Stimulated activated CD8-positive, alpha-beta memory T cell treated with anti-CD3 and anti-CD28 coated beads, Interleukin-2, amount 100 ng/mL, for 48 hours (primary cell): ENCODE measurements around the gene OPRL1.

Experiments used
- DNase-seq, 2 donors: peaks; one replicate each; pipeline ENCODE4 v3.0.0-alpha.2; 2020; ENCODE audit warnings: low read depth in 2 of 2

OPRL1 gene

DNA sequence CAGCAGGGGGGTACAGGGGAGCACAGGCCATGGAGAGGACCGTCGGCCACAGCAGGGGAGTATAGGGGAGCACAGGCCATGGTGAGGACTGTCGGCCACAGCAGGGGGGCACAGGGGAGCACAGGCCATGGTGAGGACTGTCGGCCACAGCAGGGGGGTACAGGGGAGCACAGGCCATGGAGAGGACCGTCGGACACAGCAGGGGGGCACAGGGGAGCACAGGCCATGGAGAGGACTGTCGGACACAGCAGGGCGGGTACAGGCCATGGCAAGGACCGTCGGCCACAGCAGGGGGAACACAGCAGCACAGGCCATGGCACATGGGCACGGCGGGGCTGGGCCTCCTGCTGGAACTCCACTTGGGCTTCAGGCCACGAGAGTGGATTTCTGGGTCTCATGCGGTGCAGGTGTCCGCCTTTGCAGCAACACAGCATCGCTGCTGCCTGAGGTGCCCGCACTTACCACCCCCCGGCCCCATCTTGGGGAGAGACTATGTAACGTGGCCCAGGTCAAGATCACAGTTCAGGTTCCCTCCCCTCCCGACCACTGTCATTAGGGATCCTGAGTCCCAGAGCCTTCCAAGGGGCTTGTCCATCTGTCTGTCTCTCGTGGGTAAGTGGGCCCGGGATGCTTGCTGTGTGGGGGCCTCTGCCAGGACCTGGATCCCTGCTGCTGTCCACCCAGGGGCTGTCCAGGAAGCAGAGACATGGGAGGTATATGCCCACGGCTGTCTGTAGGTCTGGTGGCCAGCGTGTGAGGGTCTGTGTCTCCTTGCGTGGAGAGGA, 25.0 kb downstream of the OPRL1 start:
- DNase-seq = no peak

GRCh38 chr20:64105846-64106434, 26.1 kb downstream of the OPRL1 start:
- no peak for DNase-seq

- no peak for DNase-seq
Measured at GRCh38 chr20:64106435-64106961, 26.6 kb downstream of the OPRL1 start.

- DNase-seq = no peak
Measured at GRCh38 chr20:64106981-64107735, 27.3 kb downstream of the OPRL1 start, which contains the start of gene NPBWR2. Gene NPBWR2 (minus strand): TSS chr20:64107565. CDS start chr20:64106831, 734 bp downstream.

GRCh38 chr20:64107736-64108457, 28.0 kb downstream of the OPRL1 start:
- DNase-seq = no peak

DNA sequence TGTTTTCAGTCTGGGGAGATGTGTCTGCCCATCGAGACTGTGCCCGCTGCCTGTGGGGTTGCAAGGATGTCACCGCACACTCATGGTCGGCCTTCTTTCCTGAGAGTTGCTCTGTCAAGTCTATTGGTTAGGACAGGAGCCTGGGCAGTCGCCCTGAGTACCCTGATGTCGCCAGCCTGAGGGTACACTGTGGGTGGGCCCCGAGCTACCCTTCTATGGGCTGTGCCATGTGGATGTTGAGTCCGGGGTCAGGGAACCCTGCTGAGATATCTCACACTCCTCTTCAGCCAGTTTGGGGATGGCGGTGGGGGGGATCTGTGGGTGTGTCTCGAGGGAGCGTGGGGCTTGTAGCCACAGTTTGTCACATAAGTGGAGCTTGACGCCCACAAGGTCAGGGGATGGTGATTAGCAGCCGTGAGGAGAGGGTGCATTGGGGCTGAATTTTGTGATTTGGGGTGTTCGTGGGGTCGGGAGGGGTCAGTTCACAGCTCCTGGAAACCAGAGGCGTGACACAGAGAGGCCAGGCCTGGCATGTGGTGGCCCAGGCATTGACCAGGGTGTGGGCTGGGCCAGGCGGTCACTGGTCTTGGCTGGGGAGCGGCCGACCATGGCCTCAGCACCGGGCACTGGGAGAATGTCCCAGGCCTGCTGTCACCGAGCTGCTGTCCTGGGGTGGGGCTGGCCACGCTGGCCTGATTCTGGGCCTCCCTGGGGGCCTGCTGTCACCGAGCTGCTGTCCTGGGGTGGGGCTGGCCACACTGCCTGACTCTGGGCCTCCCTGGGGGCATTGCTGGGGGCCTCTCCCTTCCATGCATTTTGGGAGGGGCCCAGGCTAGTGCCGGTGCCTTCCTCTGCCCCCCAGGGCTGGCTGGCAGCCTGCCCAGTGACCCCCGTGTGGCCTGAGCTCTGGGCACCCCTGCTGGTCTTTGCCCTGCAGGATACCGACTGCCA, 29.1 kb downstream of the OPRL1 start:
- no peak for DNase-seq

- no peak for DNase-seq
Measured at GRCh38 chr20:64109831-64110391, 30.0 kb downstream of the OPRL1 start.

DNA sequence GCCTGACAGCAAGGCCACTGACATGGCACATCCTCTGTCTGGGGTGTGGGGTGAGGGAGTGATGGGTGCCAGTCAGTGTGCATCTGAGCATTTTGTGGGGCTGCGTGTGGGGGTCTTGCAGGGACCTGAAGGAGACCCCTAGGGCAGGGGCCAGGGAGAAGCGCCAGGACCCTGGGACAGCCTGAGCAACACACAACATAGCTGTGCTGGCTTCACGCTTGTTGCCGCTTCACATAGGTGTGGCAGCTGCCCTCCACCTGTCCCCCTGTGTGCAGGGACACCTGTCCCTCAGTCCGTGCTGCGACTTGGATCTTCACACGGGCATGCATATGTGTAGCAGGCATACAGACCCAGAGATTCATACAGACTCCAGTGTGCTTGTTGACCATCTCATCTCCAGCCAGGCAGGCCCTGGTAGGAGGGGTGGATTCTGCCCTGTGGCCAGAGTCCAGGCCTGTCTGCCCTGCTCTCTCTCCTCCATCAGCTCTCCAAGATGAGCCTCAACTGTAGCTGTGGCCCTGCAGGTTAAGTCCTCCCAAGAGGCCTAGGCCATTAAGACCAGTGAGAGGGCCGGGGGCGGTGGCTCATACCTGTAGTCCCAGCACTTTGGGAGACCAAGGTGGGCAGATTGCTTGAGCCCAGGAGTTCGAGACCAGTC, 30.7 kb downstream of the OPRL1 start:
- no peak for DNase-seq

DNA sequence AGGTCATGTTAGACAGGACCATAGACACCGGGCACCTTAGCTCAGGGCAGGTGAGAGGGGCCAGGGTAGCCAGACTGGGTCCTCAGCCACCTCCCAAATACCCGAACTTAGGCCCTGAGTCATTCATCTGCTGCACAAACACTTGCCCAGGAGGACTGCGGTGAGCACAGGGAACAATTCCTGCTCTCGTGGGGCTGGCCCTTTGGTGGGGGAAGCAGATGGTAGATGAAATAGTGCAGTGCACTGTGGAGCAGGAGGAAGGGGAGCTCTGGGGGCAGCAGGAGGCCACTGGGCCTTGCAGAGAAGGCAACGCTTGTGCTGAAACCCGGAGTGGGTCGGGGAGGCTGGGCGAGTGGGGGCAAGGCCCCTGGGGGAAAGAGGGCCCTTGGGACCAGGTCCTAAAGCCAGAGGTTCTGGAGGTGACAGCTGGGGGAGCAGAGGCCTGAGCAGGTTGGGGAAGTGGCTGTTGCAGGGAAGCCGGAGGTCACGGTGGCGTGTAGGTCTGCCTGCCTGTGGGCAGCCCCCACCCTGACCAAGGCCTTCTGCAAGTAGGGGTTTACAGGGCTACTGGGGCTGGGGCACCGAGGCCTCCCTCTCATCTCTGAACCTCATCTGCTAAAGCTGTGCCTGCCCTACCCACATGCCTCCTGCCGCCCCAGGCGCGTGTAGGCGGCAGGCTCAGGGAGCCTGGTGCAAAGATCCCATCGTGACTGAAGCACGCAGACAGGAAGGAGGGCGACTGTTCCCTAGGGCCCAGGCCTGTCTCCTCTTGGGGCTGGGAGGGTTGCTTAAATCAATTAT, 32.2 kb downstream of the OPRL1 start:
- no peak for DNase-seq

DNA sequence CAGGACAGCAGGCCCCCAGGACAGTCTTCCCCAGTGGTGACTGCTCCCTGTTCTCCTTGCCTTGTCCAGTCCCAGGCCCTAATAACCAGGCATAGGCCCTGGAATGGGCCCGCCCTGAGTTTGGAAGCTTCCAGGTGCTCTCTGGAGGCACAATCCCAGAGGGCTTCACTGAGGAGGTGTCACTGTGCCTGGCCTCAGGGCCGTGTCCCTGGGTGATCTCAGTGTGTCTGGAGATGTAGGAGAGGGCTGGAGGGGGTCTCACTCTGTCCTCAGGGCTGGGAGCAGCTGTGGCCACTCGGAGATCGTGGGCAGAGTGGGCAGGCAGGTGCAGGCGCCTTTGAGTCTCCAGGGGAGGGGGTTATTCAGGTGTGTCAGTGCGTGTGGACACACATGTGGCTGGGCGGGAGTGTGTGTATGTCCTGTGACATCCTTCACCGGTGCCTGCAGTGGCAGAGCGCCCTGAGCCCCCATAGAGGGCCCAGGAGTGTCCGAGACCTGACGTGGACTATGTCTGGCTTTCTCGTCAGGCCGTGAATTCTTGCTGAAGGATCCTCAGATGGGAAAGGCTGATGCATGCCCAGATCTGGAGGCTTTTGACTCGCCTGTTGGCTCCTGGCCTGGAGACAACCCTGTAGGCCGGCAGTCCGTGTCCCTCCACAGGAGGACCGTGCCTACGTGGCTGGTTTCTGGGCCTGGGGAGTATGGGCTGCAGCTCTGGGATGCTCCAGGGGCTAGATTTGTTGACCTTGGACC, 33.0 kb downstream of the OPRL1 start:
- DNase-seq = no peak

DNA sequence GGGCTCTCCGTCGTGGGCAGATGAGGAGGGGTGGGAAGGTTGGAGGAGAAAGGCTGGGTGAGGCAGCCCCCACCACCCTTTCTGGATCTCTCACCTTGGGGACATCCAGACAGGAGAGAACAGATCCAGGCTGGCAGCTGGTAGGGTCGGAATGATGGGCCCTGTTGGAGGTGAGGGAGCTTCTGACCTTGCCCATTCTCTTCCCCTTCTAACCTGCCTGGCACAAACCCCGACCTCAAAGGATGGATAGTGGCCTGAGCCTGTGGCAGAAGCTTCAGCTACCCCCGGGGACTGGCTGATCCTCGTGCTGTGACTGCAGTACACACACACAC, 33.5 kb downstream of the OPRL1 start:
- no peak for DNase-seq

DNA sequence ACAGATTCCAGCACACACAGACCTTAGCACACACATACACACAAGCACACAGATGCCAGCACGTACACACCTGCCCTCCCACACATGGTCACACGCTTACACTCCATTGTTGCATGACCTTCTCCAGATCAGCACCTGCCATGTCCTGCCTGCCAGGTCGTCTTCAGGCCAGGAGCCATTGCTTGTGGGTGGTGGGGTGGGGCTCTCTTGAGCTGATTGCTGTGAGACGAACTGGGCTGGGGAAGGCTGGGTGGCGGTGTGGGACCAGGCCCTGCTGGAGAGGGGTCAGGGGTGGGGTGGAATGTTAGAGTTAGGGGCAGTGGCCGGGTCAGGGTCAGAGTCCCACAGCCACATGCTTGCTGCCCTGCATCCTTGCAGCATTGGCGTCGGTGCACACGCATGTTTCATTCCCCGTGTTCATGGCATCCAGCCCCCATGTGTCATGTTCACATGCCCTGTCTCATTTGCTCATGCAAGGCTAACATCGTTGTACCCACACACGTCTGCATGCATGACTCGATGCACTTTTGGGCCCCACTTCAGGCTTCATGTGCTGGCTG, 34.0 kb downstream of the OPRL1 start:
- no peak for DNase-seq

GRCh38 chr20:64114356-64114971, 34.6 kb downstream of the OPRL1 start:
- DNase-seq = no peak

GRCh38 chr20:64115171-64115911, 35.5 kb downstream of the OPRL1 start:
- DNase-seq = no peak

GRCh38 chr20:64116016-64116415, 36.1 kb downstream of the OPRL1 start:
- no peak for DNase-seq

GRCh38 chr20:64116541-64117431, 36.9 kb downstream of the OPRL1 start:
- DNase-seq = no peak
